Effector memory CD4-positive, alpha-beta T cell (primary cell): ENCODE data around the gene THBS1.

Experiments
- DNase-seq, 3 donors: peaks; one replicate each; pipeline ENCODE4 v3.0.0-alpha.2; 2020
- H3K27ac ChIP-seq: 2 replicates; pipeline ENCODE4 v1.7.0; 2013; ENCODE audit warnings: mild to moderate bottlenecking, low read length, moderate library complexity; ENCODE audit not compliant: insufficient read depth, poor library complexity, severe bottlenecking
- H3K27me3 ChIP-seq: replicated peaks from 2 replicates; pipeline ENCODE4 v1.7.0; 2013; ENCODE audit warnings: mild to moderate bottlenecking, low read length; ENCODE audit not compliant: insufficient read depth, control insufficient read depth, poor library complexity, severe bottlenecking
- H3K36me3 ChIP-seq: 2 replicates; pipeline ENCODE4 v1.7.0; 2013; ENCODE audit warnings: mild to moderate bottlenecking, low read length, moderate library complexity; ENCODE audit not compliant: control insufficient read depth, insufficient read depth
- H3K4me1 ChIP-seq: 2 replicates; pipeline ENCODE4 v1.7.0; 2013; ENCODE audit warnings: low read length, mild to moderate bottlenecking; ENCODE audit not compliant: control insufficient read depth, insufficient read depth, poor library complexity, severe bottlenecking
- H3K4me3 ChIP-seq: 2 replicates; pipeline ENCODE4 v1.7.0; 2013; ENCODE audit warnings: low read length, low read depth, mild to moderate bottlenecking; ENCODE audit not compliant: insufficient read depth, poor library complexity, severe bottlenecking
- H3K9me3 ChIP-seq: 2 replicates; pipeline ENCODE4 v1.7.0; 2013; ENCODE audit warnings: mild to moderate bottlenecking, low read length, moderate library complexity; ENCODE audit not compliant: control insufficient read depth

Gene THBS1

GRCh38 chr15:39594446-39595337, 13.8 kb downstream of the THBS1 start:
- DNase-seq = no peak
- Histone ChIP-seq H3K27me3 (no peaks in the 10 kb centered on the region), H3K4me1 (no peaks in the 10 kb centered on the region), H3K4me3 (no peak overlapping the region), H3K27ac (no peak overlapping the region), H3K36me3 (no peaks in the 10 kb centered on the region), H3K9me3 (no peaks in the 10 kb centered on the region)

DNA sequence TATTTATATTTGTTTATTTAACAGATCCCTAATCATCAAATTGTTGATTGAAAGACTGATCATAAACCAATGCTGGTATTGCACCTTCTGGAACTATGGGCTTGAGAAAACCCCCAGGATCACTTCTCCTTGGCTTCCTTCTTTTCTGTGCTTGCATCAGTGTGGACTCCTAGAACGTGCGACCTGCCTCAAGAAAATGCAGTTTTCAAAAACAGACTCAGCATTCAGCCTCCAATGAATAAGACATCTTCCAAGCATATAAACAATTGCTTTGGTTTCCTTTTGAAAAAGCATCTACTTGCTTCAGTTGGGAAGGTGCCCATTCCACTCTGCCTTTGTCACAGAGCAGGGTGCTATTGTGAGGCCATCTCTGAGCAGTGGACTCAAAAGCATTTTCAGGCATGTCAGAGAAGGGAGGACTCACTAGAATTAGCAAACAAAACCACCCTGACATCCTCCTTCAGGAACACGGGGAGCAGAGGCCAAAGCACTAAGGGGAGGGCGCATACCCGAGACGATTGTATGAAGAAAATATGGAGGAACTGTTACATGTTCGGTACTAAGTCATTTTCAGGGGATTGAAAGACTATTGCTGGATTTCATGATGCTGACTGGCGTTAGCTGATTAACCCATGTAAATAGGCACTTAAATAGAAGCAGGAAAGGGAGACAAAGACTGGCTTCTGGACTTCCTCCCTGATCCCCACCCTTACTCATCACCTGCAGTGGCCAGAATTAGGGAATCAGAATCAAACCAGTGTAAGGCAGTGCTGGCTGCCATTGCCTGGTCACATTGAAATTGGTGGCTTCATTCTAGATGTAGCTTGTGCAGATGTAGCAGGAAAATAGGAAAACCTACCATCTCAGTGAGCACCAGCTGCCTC, 14.7 kb downstream of the THBS1 start:
- Histone ChIP-seq H3K9me3 (no peaks in the 10 kb centered on the region), H3K27ac (no peak overlapping the region), H3K27me3 (no peaks in the 10 kb centered on the region), H3K4me3 (no peak overlapping the region), H3K36me3 (no peaks in the 10 kb centered on the region), H3K4me1 (no peaks in the 10 kb centered on the region)
- no peak for DNase-seq

GRCh38 chr15:39596358-39597051, 15.6 kb downstream of the THBS1 start:
- DNase-seq = no peak

DNA sequence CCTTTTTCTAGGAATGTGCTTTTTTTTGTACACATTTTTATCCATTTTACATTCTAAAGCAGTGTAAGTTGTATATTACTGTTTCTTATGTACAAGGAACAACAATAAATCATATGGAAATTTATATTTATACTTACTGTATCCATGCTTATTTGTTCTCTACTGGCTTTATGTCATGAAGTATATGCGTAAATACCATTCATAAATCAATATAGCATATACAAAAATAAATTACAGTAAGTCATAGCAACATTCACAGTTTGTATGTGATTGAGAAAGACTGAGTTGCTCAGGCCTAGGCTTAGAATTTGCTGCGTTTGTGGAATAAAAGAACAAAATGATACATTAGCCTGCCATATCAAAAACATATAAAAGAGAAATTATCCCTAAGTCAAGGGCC, 16.5 kb downstream of the THBS1 start:
- Histone ChIP-seq H3K27me3 (no peaks in the 10 kb centered on the region), H3K36me3 (no peaks in the 10 kb centered on the region), H3K9me3 (no peaks in the 10 kb centered on the region), H3K4me1 (no peaks in the 10 kb centered on the region), H3K4me3 (no peak overlapping the region), H3K27ac (no peak overlapping the region)
- no peak for DNase-seq

More at GRCh38 chr15:39596358-39597051, 15.6 kb downstream of the THBS1 start:
- Histone ChIP-seq H3K4me1 (no peaks in the 10 kb centered on the region), H3K27me3 (no peaks in the 10 kb centered on the region), H3K27ac (no peak overlapping the region), H3K36me3 (no peaks in the 10 kb centered on the region), H3K9me3 (no peaks in the 10 kb centered on the region), H3K4me3 (no peak overlapping the region)

DNA sequence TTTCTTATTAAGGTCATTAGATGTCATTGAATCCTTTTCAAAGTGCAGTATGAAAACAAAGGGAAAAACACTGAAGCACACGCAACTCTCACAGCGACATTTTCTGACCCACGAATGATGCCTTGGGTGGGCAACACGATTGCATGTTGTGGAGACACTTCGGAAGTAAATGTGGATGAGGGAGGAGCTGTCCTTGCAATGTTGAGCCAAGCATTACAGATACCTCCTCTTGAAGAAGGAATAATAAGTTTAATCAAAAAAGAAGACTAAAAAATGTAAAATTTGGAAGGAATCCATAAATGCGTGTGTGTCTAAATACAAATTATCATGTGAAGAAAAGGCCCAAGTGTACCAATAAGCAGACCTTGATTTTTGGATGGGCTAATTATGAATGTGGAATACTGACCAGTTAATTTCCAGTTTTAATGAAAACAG, 16.9 kb downstream of the THBS1 start:
- Histone ChIP-seq H3K4me1 (no peaks in the 10 kb centered on the region), H3K9me3 (no peaks in the 10 kb centered on the region), H3K27me3 (no peaks in the 10 kb centered on the region), H3K36me3 (no peaks in the 10 kb centered on the region), H3K27ac (no peak overlapping the region), H3K4me3 (no peak overlapping the region)
- no peak for DNase-seq

- no peak for DNase-seq
- Histone ChIP-seq H3K36me3 (no peaks in the 10 kb centered on the region), H3K4me3 (no peak overlapping the region), H3K4me1 (no peaks in the 10 kb centered on the region), H3K27ac (no peak overlapping the region), H3K27me3 (no peaks in the 10 kb centered on the region), H3K9me3 (no peaks in the 10 kb centered on the region)
Observed at GRCh38 chr15:39598186-39598850, 17.4 kb downstream of the THBS1 start.

DNA sequence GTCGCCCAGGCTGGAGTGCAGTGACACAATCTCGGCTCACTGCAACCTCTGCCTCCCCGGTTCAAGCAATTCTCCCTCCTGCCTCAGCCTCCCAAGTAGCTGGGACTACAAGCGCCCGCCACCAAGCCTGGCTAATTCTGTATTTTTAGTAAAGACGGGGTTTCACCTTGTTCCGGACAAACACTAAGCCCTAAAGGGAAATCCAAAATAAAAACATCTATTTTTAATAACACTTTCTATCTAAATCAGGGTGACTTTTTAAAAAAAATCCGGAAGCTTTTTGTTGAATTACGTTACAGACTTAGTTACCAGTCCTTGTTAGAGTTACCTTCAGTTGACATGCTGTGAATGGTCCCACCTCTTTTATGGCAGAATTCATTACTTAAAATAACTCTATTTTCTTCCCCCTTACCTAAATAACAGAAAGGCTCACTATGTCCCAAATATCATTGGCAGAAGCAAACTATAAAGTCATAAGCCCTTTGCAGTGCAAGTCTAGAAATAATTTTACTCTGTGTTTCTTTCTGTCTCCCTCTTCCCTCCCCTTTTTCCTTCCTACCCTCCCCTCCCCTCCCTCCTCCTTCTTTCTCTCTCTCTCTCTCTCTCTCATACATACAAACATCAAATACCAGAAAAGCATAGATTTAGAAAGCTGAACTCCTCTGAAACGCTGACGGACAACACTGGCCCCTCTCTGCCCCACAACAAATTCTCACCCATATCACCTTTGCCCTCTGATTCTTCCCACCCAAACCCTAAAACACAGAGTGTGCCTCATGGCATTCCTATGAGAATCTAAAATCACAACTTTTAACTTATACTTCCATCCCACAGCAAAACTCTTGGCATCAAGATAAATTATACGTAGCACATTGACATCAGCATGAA, 18.3 kb downstream of the THBS1 start:
- Histone ChIP-seq H3K27ac (no peak overlapping the region), H3K4me3 (no peak overlapping the region), H3K9me3 (no peaks in the 10 kb centered on the region), H3K36me3 (no peaks in the 10 kb centered on the region), H3K27me3 (no peaks in the 10 kb centered on the region), H3K4me1 (no peaks in the 10 kb centered on the region)
- DNase-seq = no peak

- Histone ChIP-seq H3K4me1 (no peaks in the 10 kb centered on the region), H3K9me3 (no peaks in the 10 kb centered on the region), H3K27me3 (no peaks in the 10 kb centered on the region), H3K36me3 (no peaks in the 10 kb centered on the region), H3K27ac (no peak overlapping the region), H3K4me3 (no peak overlapping the region)
- no peak for DNase-seq
Observed at GRCh38 chr15:39599871-39600270, 19.0 kb downstream of the THBS1 start.

DNA sequence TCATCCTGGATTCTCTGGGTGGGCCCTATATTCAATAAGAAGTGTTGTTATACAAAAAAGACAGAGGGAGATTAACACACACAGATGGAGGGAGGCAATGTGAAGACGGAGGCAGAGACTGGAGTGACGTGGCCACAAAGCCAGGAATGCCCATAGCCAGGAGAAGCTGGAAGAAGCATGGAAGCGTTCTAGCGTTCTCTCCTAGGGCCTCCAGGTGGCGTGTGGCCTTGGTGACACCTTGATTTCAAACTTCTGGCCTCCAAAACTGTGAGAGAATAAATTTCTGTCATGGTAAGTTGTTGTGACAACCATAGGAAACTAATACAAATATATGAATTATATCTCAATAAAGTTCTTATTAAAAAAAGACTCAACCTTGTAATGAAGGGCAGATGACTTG, 21.3 kb downstream of the THBS1 start:
- Histone ChIP-seq H3K9me3 (no peaks in the 10 kb centered on the region), H3K27me3 (no peaks in the 10 kb centered on the region), H3K27ac (no peak overlapping the region), H3K4me1 (no peaks in the 10 kb centered on the region), H3K36me3 (no peaks in the 10 kb centered on the region), H3K4me3 (no peak overlapping the region)
- no peak for DNase-seq
